ENCODE data around the gene PVRIG. TPM values are rescaled to one million over a fixed set of nuclear protein-coding genes. Genes with fewer than 3 reads are reported as not detected.
"Not testable (repeated sequence)": the region's sequence is repeated elsewhere in the genome, so short reads cannot be mapped to it uniquely, and the experiment has no call there.

Gene PVRIG
- total RNA-seq, 1 donor from 2014 or later = not detected

DNA sequence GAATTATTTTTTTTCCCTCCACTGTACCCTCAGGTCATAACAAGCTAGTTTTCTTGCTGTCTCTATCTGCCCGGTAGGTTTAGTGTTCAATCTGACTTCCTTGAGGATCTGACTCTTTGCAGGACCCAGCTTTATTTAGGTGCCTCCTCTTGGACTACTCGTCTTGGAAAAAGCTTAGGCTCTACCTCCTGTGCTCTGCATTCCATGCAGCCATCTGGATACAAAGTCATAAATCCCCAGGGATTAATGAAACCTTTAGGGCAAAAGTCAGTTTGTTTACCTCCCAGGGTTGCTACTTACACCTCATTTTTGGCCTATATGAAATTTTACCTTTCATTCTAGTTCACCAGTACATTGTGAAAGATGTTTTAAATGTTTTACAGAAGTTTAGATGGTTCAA is 34.0 kb upstream of the PVRIG start:
- H3K27ac Mint-ChIP-seq (ENCODE audit: unreplicated experiment) = no peak overlapping the region
- no peaks in the 10 kb centered on the region for H3K9me3 Mint-ChIP-seq
- no peak overlapping the region for H3K4me3 Mint-ChIP-seq
- H3K4me1 Mint-ChIP-seq = peaks cover 13% of the 10 kb centered on the region
- no peak for DNase-seq (ENCODE audit: low read depth, low spot score)
- H3K36me3 Mint-ChIP-seq (ENCODE audit: low read depth) = no peaks in the 10 kb centered on the region
- TF ChIP-seq, protein P1, sequence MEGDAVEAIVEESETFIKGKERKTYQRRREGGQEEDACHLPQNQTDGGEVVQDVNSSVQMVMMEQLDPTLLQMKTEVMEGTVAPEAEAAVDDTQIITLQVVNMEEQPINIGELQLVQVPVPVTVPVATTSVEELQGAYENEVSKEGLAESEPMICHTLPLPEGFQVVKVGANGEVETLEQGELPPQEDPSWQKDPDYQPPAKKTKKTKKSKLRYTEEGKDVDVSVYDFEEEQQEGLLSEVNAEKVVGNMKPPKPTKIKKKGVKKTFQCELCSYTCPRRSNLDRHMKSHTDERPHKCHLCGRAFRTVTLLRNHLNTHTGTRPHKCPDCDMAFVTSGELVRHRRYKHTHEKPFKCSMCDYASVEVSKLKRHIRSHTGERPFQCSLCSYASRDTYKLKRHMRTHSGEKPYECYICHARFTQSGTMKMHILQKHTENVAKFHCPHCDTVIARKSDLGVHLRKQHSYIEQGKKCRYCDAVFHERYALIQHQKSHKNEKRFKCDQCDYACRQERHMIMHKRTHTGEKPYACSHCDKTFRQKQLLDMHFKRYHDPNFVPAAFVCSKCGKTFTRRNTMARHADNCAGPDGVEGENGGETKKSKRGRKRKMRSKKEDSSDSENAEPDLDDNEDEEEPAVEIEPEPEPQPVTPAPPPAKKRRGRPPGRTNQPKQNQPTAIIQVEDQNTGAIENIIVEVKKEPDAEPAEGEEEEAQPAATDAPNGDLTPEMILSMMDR (conservative IDR thresholded peaks at IDR 0.05) = no peak
- H3K27me3 Mint-ChIP-seq (ENCODE audit: low read depth) = peaks cover 13% of the 10 kb centered on the region

DNA sequence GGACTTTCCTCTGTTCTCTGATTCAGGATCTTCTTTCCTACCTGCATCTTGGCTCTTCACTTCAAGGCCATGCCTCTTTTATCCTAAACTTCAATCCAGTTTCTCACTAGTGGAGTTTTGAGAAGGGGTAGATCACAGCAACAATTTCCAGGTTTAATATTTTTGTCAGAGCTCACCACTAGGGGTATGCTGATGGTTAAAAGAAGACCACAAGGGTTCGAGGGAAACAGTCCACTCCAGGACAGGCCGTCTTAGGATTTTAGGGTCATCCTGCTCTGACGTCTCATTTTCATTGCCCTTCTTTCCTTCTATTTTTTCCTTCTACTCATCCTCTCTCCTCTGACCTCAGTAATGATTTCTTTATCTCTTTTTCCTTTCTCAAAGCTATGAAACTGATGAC is 30.7 kb upstream of the PVRIG start:
- peaks cover 2% of the 10 kb centered on the region for H3K27me3 Mint-ChIP-seq (ENCODE audit: low read depth)
- DNase-seq (ENCODE audit: low read depth, low spot score) = no peak
- H3K4me3 Mint-ChIP-seq = no peak overlapping the region
- no peak overlapping the region for H3K27ac Mint-ChIP-seq (ENCODE audit: unreplicated experiment)
- TF ChIP-seq, protein P1 (conservative IDR thresholded peaks at IDR 0.05) = peak; percentile 29
- H3K9me3 Mint-ChIP-seq = no peaks in the 10 kb centered on the region
- H3K4me1 Mint-ChIP-seq = peaks cover 6% of the 10 kb centered on the region
- H3K36me3 Mint-ChIP-seq (ENCODE audit: low read depth) = no peaks in the 10 kb centered on the region

- no peak overlapping the region for H3K4me3 Mint-ChIP-seq
- H3K27me3 Mint-ChIP-seq (ENCODE audit: low read depth) = peaks cover 2% of the 10 kb centered on the region
- no peaks in the 10 kb centered on the region for H3K9me3 Mint-ChIP-seq
- H3K27ac Mint-ChIP-seq (ENCODE audit: unreplicated experiment) = no peak overlapping the region
- peaks cover 6% of the 10 kb centered on the region for H3K4me1 Mint-ChIP-seq
- H3K36me3 Mint-ChIP-seq (ENCODE audit: low read depth) = no peaks in the 10 kb centered on the region
- TF ChIP-seq, protein P1 (conservative IDR thresholded peaks at IDR 0.05) = peak; percentile 55
- no peak for DNase-seq (ENCODE audit: low read depth, low spot score)
Measured at GRCh38 chr7:100190048-100190711, 29.6 kb upstream of the PVRIG start.

DNA sequence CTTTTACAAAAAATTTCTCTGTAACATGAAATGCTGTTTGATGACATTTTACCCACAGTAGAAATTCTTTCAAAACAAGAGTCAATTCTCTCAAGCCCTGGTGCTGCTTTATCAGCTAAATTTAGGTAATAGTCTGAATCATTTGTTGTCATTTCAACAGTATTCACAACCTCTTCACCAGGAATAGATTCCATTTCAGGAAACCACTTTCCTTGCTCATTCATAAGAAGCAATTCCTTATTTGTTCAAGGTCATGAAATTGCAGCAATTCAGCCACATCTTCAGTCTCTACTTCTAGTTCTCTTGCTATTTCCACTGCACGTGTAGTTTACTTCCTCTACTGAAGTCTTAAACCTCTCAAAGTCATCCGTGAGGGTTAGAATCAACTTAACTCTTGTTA is 28.0 kb upstream of the PVRIG start:
- Mint-ChIP-seq H3K27ac (ENCODE audit: unreplicated experiment) (no peak overlapping the region), H3K4me1 (peaks cover 6% of the 10 kb centered on the region), H3K4me3 (no peak overlapping the region), H3K27me3 (ENCODE audit: low read depth) (peaks cover 2% of the 10 kb centered on the region), H3K9me3 (no peaks in the 10 kb centered on the region), H3K36me3 (ENCODE audit: low read depth) (no peaks in the 10 kb centered on the region)
- DNase-seq (ENCODE audit: low read depth, low spot score) = no peak
- TF ChIP-seq, protein P1 (conservative IDR thresholded peaks at IDR 0.05) = no peak

DNA sequence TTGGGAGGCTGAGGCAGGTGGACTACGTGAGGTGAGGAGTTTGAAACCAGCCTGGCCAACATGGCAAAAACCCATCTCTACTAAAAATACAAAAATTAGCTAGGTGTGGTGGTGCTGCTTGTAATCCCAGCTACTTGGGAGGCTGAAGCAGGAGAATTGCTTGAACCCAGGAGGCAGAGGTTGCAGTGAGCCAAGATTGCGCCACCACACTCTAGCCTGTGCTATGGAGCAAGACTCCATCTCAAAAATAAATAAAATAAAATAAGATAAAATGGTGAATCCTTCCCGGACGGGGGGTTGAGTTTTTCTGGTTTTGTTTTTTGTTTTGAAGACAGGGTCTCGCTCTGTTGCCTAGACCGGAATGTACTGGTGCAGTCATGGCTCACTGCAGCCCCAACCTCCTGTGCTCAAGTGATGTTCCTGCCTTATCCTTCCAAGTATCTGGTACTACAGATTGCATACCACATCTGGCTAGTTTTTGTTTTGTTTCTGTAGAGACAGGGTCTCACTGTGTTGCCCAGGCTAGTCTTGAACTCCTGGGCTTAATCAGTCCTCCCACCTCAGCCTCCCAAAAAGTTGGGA is 27.4 kb upstream of the PVRIG start:
- not testable (repeated sequence) for DNase-seq (ENCODE audit: low read depth, low spot score); H3K27me3 Mint-ChIP-seq (ENCODE audit: low read depth); H3K36me3 Mint-ChIP-seq (ENCODE audit: low read depth); H3K27ac Mint-ChIP-seq (ENCODE audit: unreplicated experiment); H3K4me3 Mint-ChIP-seq; H3K4me1 Mint-ChIP-seq; H3K9me3 Mint-ChIP-seq

DNA sequence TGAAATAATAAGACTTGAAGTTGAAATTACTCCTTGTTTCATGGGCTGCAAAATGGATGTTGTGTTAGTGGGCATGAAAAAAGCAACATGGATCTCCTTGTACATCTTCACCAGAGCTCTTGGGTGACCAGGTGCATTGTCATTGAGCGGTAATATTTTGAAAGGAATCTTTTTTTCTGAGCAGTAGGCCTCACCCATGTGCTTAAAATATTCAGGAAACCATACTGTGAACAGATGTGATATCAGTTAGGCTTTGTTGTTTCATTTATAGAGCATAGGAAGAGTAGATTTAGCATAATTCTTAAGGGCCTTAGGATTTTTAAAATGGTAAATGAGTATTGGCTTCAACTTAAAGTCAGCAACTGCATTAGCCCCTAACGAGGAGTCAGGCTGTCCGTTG is 26.8 kb upstream of the PVRIG start:
- Mint-ChIP-seq H3K36me3 (ENCODE audit: low read depth) (no peaks in the 10 kb centered on the region), H3K4me1 (peaks cover 7% of the 10 kb centered on the region), H3K9me3 (no peaks in the 10 kb centered on the region), H3K27me3 (ENCODE audit: low read depth) (peaks cover 2% of the 10 kb centered on the region), H3K27ac (ENCODE audit: unreplicated experiment) (no peak overlapping the region), H3K4me3 (no peak overlapping the region)
- TF ChIP-seq, protein P1 (conservative IDR thresholded peaks at IDR 0.05) = no peak
- DNase-seq (ENCODE audit: low read depth, low spot score) = no peak

All from neural crest cell (in vitro differentiated cells).